Uterus (tissue), 2 donors: ENCODE results near the gene KLRC3.

Source experiments
- POLR2A ChIP-seq, 2 donors: fragments of 450-650 bp; IDR thresholded peaks; one replicate each; pipeline ENCODE4 v1.6.1; 2016; ENCODE audit warnings: antibody characterized with exemption in 2 of 2, mild to moderate bottlenecking in 1 of 2, moderate library complexity in 1 of 2
- TF ChIP-seq, protein P1 (sequence below), 4 experiments: fragments of 200-600 bp in 2 of 4; fragments of 450-650 bp in 2 of 4; sonication (generic) in 2 of 4; IDR thresholded peaks; one replicate each; pipeline ENCODE4 v1.5.1; 2016 to 2019; ENCODE audit warnings: antibody characterized with exemption in 4 of 4, mild to moderate bottlenecking in 2 of 4, moderate library complexity in 1 of 4

GRCh38 chr12:10384191-10384590, 36.2 kb downstream of the KLRC3 start:
- TF ChIP-seq, protein P1, sequence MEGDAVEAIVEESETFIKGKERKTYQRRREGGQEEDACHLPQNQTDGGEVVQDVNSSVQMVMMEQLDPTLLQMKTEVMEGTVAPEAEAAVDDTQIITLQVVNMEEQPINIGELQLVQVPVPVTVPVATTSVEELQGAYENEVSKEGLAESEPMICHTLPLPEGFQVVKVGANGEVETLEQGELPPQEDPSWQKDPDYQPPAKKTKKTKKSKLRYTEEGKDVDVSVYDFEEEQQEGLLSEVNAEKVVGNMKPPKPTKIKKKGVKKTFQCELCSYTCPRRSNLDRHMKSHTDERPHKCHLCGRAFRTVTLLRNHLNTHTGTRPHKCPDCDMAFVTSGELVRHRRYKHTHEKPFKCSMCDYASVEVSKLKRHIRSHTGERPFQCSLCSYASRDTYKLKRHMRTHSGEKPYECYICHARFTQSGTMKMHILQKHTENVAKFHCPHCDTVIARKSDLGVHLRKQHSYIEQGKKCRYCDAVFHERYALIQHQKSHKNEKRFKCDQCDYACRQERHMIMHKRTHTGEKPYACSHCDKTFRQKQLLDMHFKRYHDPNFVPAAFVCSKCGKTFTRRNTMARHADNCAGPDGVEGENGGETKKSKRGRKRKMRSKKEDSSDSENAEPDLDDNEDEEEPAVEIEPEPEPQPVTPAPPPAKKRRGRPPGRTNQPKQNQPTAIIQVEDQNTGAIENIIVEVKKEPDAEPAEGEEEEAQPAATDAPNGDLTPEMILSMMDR (IDR thresholded peaks at IDR 0.05), result no peak
- no peak for TF ChIP-seq POLR2A (IDR thresholded peaks at IDR 0.05)
